NCI-H226 (cell line): ENCODE data around the gene PTPRN2.
"Not testable (repeated sequence)": the region's sequence is repeated elsewhere in the genome, so short reads cannot be mapped to it uniquely, and the experiment has no call there.

Experiments used
- DNase-seq: peaks from one replicate; pipeline ENCODE4 v3.0.0-alpha.2; 2015

The PTPRN2 gene

DNA sequence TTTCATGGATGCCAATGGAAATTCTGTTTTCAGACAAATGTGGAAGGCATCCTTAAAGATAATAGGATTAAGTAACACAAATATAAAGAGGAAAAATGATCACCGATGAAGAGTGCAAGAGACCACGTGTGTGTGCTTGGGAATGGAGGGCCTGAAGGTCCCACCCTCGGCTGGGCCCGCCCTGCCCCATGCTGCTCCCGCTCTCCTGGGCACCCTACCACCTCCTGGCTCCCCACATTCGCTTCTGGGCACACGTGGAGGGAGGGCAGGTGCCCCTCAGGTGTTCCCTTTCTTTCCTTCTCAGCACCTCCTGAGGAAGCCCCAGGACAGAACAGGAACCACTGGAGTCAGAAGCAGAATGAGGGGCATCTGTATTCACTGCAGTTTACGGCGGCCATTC lies 883.3 kb downstream of the PTPRN2 start:
- DNase-seq, result no peak

DNA sequence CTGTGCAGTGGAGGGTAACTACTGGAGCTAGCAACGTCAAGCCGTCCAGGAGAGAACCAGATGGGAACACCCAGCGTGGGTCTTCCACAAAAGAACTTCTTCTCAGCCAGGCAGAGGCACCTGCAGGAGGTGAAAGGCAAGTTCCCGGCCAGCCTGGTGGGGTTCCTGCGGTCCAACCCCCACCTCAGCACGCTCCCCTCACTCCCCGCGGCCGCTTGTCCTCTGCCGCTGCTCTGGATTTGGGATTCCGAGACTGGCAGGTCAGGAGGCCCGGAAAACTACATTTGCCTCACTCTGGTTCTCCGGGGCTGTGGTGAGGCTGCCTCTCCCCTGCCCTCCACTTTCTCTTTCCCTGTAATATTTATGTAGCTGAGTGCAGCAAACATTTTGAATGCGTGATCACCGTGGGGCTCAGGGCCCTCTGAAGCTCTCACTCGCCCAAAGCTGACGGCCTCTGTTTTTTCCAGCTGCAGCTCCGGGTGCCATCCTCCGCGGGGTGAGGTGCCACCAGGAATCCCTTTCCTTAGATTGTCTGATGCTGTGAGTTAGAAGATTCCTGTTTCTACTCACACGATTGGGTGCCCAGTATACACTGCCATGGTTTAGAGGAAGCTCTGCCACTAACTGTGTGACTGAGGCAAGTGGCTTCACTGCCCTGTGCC lies 884.0 kb downstream of the PTPRN2 start:
- DNase-seq, result no peak

DNA sequence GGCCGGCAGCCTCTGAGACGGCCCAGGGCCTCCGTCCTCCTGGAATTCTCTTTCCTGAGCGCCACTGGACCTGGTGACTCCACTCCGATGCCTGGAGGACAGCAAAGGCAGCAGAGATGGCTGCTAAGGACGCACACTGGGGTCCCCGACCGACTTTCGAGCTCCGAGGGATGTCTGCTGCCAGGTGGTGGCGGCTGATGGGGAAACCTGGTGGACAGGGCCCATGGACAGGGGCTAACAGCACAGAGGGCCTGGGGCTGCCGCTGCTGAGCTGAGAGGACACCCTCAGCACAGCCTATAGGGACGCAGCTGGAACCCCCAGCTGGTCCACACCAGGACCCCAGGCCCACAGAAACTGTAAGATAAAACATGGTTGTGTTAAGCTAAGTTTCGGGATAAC lies 884.5 kb downstream of the PTPRN2 start:
- no peak for DNase-seq

GRCh38 chr7:157702311-157703023 lies 885.2 kb downstream of the PTPRN2 start:
- no peak for DNase-seq

DNA sequence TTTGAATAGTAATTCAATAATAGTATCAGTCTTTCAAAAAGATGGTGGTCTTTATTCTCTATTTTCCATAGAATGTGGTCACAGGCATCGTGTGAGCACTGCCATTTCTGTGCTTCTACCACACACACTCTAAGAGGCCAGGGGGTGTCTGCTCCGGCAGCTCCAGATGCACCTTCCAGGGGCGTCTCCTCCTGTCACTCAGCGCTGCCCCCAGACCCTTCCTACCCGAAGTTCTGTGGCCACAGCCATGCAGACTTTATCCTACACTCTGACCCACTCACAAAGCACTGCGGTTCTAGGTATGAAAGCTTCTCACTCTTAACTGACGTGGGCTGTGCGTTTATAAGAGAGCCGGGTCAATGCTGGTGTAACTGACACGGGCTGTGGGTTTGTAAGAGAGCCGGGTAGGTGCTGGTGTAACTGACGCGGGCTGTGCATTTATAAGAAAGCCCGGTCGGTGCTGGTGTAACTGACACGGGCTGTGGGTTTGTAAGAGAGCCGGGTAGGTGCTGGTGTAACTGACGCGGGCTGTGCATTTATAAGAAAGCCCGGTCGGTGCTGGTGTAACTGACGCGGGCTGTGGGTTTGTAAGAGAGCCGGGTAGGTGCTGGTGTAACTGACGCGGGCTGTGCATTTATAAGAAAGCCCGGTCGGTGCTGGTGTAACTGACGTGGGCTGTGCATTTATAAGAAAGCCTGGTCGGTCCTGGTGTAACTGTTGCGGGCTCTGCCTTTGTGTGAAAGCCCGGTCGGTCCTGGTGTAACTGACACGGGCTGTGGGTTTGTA lies 886.0 kb downstream of the PTPRN2 start:
- DNase-seq, result not testable (repeated sequence)

GRCh38 chr7:157700231-157701005 lies 887.2 kb downstream of the PTPRN2 start:
- no peak for DNase-seq

GRCh38 chr7:157699357-157700013 lies 888.1 kb downstream of the PTPRN2 start:
- no peak for DNase-seq

- DNase-seq, result not testable (repeated sequence)
Observed at GRCh38 chr7:157697287-157697686, 890.3 kb downstream of the PTPRN2 start.

- DNase-seq, result not testable (repeated sequence)
Observed at GRCh38 chr7:157695609-157696008, 892.0 kb downstream of the PTPRN2 start.

GRCh38 chr7:157694376-157694665 lies 893.3 kb downstream of the PTPRN2 start:
- DNase-seq, result no peak

DNA sequence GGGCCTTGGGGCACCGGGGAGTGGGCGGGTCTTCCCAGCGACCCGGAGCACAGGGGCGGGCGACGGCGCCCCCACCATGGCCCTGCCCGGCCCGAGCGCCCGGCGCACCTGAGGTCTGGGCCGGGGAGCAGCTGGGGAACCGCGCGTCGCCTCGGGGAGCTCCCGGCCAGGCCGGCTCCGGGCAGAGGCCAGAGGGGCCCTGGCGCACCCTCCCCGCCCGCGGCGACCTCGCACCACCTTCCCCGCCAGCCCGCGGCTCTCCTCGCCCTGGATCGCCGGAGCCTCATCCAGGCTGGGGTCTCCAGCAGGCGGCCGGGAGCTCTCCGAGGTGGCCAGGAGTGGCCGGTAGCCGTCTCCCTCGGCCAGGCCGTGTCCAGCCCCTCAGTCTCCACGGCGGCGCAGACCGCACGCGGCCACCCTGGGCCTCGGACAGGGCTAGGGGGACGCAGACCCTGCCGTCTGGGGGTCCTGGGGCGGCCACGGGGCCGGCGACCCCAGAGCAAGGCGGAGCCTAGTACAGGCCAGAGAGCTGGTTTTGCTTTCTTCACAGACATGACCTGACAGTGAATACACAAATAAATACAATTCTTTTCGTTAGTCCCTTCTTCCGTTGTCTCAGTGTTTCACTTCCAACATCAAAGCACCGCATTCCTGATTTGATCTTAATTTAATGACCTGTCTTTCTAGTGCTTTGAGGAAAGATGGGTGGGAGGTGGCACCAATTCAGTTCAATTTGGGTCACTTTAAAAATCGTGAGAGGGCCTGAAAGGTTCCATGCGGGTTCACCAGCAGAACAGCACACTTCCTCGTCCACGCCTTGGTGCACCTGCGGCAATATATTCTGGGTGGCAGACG lies 893.9 kb downstream of the PTPRN2 start:
- no peak for DNase-seq

DNA sequence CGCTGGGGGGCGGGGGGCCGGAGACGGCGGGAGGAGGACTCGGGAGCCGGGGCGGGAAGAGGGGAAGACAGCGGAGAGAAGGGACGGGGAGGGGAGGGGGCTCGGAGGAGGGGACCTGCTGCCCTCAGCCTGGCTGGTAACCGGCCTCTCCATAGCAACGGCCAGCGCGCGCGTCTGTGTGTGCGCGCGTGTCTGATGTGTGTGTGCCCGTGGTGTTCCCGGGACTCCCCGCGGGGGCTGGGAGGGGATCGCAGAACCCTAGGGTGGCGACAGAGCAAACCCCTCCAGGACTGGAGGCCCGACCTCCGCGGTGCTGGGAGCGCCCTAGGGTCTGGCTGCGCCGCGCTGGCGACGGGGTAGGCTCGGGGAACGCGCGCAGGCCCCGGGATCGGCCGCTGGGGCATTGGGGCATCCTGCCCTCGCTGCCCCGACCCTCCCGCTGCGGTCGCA lies 894.5 kb downstream of the PTPRN2 start:
- DNase-seq, result no peak

DNA sequence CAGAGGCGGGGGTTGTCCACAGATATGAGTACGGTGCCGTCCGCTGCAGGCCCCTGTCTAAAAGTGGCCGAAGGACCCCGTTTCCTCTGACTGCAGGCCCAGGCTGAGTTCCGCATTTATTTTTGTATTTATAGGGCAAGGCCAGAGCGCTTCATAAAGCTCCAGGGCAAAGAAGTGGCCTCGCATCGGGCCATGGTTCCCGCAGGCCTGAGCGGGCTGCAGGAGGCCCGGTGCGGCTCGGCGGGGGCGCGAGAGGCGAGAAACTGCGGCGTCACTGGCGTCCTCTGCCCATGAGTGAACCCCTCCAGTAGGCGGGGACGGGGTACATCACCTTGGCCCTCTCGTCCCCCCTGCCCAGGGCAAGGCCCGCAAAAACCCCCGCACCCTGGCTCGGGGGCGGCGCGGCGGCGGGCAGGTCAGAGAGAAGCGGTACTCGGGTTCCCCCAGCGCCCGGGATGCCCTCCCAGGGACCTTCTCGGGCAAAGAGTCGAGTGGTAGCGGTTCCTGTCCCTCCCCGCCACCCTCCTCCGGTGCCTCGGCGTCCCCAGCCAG lies 895.1 kb downstream of the PTPRN2 start:
- no peak for DNase-seq

GRCh38 chr7:157691586-157692459 lies 895.8 kb downstream of the PTPRN2 start:
- DNase-seq, result no peak

DNA sequence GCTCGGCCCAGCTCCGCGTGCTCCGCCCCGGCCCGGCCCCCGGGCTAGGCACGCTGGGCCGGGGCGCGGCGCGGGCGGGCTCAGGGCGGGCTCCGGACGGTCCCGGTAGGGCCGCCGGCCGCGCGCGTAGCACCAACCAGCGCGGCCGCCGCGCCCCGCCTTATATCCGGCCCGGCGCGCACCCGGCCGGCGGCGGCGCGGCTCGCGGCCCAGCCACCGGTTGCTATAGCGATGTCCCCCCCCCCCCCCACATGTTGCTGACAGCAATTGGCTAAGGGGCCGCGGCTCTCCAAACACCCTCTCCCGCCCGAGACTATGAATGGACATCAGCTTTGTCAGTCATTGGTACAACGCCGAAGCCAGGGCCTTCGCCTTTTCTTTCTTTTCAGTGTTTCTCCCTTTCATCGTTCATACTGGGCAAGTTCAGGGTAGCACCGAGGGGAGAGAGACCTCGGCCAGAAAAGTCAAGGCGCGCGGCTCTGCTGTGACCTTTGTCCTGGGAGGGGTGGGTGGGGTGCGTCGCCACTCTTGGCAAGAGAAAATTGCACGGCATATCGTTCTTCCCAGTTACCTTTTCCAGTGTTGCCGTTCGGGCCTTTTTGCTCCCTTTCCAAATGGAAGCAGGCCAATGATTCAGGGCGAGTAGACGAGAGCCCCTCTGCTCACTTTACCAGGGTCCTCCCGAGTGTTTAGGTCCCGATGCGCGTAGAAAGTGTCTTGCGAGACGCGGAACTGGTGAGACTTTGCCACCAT lies 896.6 kb downstream of the PTPRN2 start:
- peak; percentile 50 for DNase-seq

DNA sequence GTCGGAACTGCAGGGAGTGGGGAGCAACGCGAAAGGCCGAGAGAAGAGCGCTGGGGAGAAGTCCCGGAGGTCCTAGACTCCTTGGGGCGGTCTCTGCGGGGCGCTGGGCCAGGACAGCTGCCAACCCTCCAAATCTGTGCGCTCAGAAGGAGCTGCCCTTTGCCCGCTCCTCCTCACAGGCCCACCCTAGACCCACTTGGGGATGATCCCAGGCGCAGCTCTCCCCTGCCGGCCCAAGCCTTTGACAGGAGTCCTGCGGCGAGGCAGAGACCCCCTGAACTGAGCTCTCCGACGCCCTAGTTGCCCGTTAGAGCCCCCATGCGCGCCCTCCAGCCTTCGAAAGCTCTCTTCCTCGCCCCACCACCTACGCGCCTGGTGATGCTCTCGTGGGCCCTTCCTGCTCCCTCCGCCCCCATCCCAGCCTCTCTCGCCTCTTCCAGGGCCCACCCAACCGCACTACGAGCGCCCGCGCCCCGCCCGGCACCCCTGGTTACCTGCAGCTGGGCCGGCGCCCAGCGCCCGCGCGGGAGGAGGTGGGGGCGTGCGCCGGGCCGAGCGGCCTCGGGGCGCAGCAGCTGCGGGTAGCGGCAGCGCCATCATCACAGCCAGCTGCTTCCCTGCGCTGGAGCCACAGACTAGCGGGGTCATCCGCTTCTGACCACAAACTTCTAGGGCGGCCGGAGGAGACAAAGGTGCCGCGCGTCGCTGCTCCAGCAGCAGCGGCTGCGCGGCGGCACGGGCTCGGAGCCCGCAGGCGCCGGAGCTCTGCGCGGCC lies 897.4 kb downstream of the PTPRN2 start:
- no peak for DNase-seq

GRCh38 chr7:157689269-157690057 lies 898.2 kb downstream of the PTPRN2 start:
- DNase-seq, result no peak
